ENCODE data around the gene LRRFIP1.

LRRFIP1 gene

GRCh38 chr2:237711458-237712150, 84.2 kb downstream of the LRRFIP1 start:
- Histone ChIP-seq H3K36me3 (ENCODE audit: control insufficient read depth, insufficient read depth, low read length) (peaks cover 24% of the 10 kb centered on the region), H3K27me3 (replicated peaks; ENCODE audit: control insufficient read depth, insufficient read depth, low read length) (no peaks in the 10 kb centered on the region), H3K4me3 (replicated peaks; ENCODE audit: low read depth, low read length) (no peak overlapping the region)
- no peak for TF ChIP-seq CTCF (IDR thresholded peaks at IDR 0.05; ENCODE audit: insufficient read depth, low read length, poor library complexity, severe bottlenecking)
- no peak for DNase-seq (ENCODE audit: extremely low read depth, insufficient read length)

GRCh38 chr2:237712477-237713377, 85.3 kb downstream of the LRRFIP1 start:
- H3K27me3 ChIP-seq (replicated peaks; ENCODE audit: control insufficient read depth, insufficient read depth, low read length) = no peaks in the 10 kb centered on the region
- no peak for TF ChIP-seq CTCF (IDR thresholded peaks at IDR 0.05; ENCODE audit: insufficient read depth, low read length, poor library complexity, severe bottlenecking)
- H3K36me3 ChIP-seq (ENCODE audit: control insufficient read depth, insufficient read depth, low read length) = peaks cover 27% of the 10 kb centered on the region
- no peak overlapping the region for H3K4me3 ChIP-seq (replicated peaks; ENCODE audit: low read depth, low read length)
- DNase-seq (ENCODE audit: extremely low read depth, insufficient read length) = no peak

GRCh38 chr2:237714690-237715458, 87.5 kb downstream of the LRRFIP1 start:
- Histone ChIP-seq H3K36me3 (ENCODE audit: control insufficient read depth, insufficient read depth, low read length) (peaks cover 27% of the 10 kb centered on the region), H3K4me3 (replicated peaks; ENCODE audit: low read depth, low read length) (no peak overlapping the region), H3K27me3 (replicated peaks; ENCODE audit: control insufficient read depth, insufficient read depth, low read length) (no peaks in the 10 kb centered on the region)
- TF ChIP-seq CTCF (IDR thresholded peaks at IDR 0.05; ENCODE audit: insufficient read depth, low read length, poor library complexity, severe bottlenecking) = no peak
- DNase-seq (ENCODE audit: extremely low read depth, insufficient read length) = no peak

- H3K27me3 ChIP-seq (replicated peaks; ENCODE audit: control insufficient read depth, insufficient read depth, low read length) = no peaks in the 10 kb centered on the region
- H3K4me3 ChIP-seq (replicated peaks; ENCODE audit: low read depth, low read length) = no peak overlapping the region
- H3K36me3 ChIP-seq (ENCODE audit: control insufficient read depth, insufficient read depth, low read length) = peaks cover 29% of the 10 kb centered on the region
- TF ChIP-seq CTCF (IDR thresholded peaks at IDR 0.05; ENCODE audit: insufficient read depth, low read length, poor library complexity, severe bottlenecking) = no peak
- DNase-seq (ENCODE audit: extremely low read depth, insufficient read length) = no peak
These were observed 88.1 kb downstream of the LRRFIP1 start for GRCh38 chr2:237715459-237715947.

- no peak for TF ChIP-seq CTCF (IDR thresholded peaks at IDR 0.05; ENCODE audit: insufficient read depth, low read length, poor library complexity, severe bottlenecking)
- Histone ChIP-seq H3K27me3 (replicated peaks; ENCODE audit: control insufficient read depth, insufficient read depth, low read length) (no peaks in the 10 kb centered on the region), H3K4me3 (replicated peaks; ENCODE audit: low read depth, low read length) (no peak overlapping the region), H3K36me3 (ENCODE audit: control insufficient read depth, insufficient read depth, low read length) (peaks cover 27% of the 10 kb centered on the region)
- no peak for DNase-seq (ENCODE audit: extremely low read depth, insufficient read length)
These were observed 88.6 kb downstream of the LRRFIP1 start for GRCh38 chr2:237716011-237716410.
